Osteocyte (in vitro differentiated cells): ENCODE data around the gene KCMF1. TPM values are rescaled to one million over a fixed set of nuclear protein-coding genes. Genes with fewer than 3 reads are reported as not detected.

ENCODE experiments used
- DNase-seq: peaks from one replicate; pipeline ENCODE4 v3.0.0; 2021; ENCODE audit warnings: mixed read lengths; ENCODE audit not compliant: unreplicated experiment; ENCODE audit errors: extremely low spot score
- H3K27ac Mint-ChIP-seq: one replicate; pipeline ENCODE4 v1.8.0; 2021; ENCODE audit warnings: mild to moderate bottlenecking, mixed read lengths; ENCODE audit not compliant: unreplicated experiment
- H3K27me3 Mint-ChIP-seq: one replicate; pipeline ENCODE4 v1.8.0; 2021; ENCODE audit warnings: mixed read lengths; ENCODE audit not compliant: unreplicated experiment
- H3K36me3 Mint-ChIP-seq: one replicate; pipeline ENCODE4 v1.8.0; 2021; ENCODE audit warnings: mixed read lengths; ENCODE audit not compliant: unreplicated experiment
- H3K4me1 Mint-ChIP-seq: one replicate; pipeline ENCODE4 v1.8.0; 2021; ENCODE audit warnings: mixed read lengths; ENCODE audit not compliant: unreplicated experiment
- H3K4me3 Mint-ChIP-seq: one replicate; pipeline ENCODE4 v1.8.0; 2021; ENCODE audit warnings: mild to moderate bottlenecking, moderate library complexity, mixed read lengths; ENCODE audit not compliant: unreplicated experiment
- H3K9me3 Mint-ChIP-seq: one replicate; pipeline ENCODE4 v1.8.0; 2021; ENCODE audit warnings: mixed read lengths; ENCODE audit not compliant: unreplicated experiment
- total RNA-seq: library from RNA; stranded (reverse); gene quantifications from 2 replicates; pipeline ENCODE4 v1.2.1, GENCODE V29; 2021
- TF ChIP-seq, protein P1 (sequence below): fragments of 200-600 bp; sonication (generic); IDR thresholded peaks from 2 replicates; pipeline ENCODE4 v1.5.0; 2021; ENCODE audit warnings: antibody characterized with exemption, mild to moderate bottlenecking, moderate library complexity

KCMF1 gene
- total RNA-seq, 1 donor from 2014 or later, result 67.2 TPM

DNA sequence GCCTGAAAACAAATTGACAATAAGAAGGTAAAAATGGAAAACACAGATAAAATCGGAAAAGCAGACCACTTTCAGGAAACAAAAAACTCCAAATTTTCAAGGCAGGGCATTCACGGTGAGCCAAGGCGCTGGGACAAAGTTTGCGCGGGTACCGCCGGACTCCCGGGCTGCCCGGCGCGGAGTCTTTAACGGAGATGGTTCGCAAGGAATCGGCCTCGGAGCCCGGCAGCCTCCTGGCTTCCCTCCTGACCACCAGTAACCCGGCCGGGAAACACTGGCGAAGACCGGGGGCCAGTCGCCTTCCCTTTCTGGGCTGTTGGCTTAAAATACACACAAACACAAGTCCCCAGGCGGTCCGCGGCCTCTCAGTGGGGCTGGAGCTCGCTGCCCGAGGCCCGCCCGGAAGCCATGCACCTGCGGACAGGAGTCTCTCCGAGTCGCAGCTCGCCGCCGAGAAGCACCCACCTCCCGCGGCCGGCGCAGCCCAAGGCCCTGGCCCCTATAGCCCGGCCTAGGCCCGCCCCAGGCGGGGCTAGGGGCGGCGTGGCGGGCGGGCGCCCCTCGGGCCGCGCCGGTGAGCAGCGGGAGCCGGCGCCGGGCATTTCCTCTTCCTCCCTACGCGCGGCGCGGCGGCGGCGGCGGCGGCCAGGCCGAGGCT, 622 bp upstream of the KCMF1 start:
- peaks cover 3% of the 10 kb centered on the region for H3K36me3 Mint-ChIP-seq

DNA sequence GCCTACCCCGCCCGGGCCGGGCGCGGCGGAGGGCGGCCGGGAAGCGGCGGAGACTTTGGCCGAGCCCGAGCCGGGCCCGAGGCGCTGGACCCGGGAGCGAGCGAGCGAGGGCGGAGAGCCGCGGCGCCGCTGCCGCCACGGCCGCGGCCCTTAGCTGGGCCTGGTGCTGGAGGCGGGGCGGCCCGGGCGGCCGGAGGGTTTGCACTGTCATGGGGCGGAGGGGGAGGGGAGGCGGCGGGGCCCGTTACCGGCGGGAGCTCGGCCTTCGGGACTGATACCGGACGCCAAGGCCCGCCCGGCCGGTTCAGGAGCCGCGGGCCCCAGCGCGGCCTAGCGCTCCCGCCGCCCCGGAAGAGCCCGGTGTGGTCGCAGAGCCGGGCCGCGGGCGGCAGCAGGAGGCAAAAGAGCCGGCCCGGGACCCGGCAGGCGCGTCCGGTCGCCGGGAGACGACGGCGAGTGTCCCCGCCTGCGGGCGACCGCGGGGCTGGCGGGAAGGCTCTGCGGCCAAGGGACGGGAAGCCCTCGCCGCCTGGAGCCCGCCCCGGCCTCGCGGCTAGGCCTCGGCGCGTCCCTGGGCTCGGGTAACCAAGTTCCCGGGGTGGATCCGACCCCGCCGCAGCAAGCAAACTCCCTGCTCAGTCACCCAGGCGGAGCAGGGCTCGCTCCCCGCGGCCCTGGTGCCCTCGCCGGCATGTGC, 697 bp downstream of the KCMF1 start:
- DNase-seq, result peak; percentile 88
- H3K4me1 Mint-ChIP-seq, result peaks cover 51% of the 10 kb centered on the region
- no peaks in the 10 kb centered on the region for H3K9me3 Mint-ChIP-seq
- TF ChIP-seq, protein P1, sequence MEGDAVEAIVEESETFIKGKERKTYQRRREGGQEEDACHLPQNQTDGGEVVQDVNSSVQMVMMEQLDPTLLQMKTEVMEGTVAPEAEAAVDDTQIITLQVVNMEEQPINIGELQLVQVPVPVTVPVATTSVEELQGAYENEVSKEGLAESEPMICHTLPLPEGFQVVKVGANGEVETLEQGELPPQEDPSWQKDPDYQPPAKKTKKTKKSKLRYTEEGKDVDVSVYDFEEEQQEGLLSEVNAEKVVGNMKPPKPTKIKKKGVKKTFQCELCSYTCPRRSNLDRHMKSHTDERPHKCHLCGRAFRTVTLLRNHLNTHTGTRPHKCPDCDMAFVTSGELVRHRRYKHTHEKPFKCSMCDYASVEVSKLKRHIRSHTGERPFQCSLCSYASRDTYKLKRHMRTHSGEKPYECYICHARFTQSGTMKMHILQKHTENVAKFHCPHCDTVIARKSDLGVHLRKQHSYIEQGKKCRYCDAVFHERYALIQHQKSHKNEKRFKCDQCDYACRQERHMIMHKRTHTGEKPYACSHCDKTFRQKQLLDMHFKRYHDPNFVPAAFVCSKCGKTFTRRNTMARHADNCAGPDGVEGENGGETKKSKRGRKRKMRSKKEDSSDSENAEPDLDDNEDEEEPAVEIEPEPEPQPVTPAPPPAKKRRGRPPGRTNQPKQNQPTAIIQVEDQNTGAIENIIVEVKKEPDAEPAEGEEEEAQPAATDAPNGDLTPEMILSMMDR, result no peak
- no peaks in the 10 kb centered on the region for H3K36me3 Mint-ChIP-seq
- H3K27ac Mint-ChIP-seq, result peak overlapping the region; percentile 95
- no peaks in the 10 kb centered on the region for H3K27me3 Mint-ChIP-seq
- peak overlapping the region; percentile 87 for H3K4me3 Mint-ChIP-seq

More for the DNA sequence above, 622 bp upstream of the KCMF1 start:
- TF ChIP-seq, protein P1, result no peak
- Mint-ChIP-seq H3K4me3 (peak overlapping the region; percentile 91), H3K9me3 (no peaks in the 10 kb centered on the region), H3K4me1 (peaks cover 46% of the 10 kb centered on the region), H3K27me3 (no peaks in the 10 kb centered on the region), H3K27ac (peak overlapping the region; percentile 96)
- DNase-seq, result peak; percentile 89

DNA sequence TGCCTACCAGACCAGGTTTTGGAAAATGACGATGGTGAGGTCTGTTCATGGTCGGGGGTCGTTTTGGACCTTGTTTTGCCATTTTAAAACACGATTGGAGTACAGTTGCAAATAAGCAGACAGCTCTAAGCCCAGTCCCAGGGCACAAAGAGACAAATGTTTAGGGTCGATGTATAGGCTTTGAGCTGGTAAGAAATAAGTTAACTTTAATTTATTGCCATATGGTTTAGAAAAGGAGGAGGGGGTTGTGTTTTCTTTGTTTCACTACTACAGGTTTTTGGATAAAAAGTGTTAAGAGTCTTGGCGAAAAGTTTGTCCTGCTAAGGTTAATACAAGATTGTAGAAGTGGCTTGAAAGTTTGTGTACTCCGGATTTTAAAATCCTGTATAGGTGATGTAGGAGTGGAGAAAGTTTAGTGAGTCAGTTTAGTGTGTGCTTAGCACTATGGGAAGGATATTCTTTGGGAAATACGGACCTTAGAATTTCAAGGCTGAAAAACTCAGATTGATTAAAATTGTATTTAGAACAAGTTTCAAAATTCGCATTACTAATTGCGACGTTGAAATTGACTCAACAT, 1.3 kb downstream of the KCMF1 start:
- Mint-ChIP-seq H3K36me3 (no peaks in the 10 kb centered on the region), H3K9me3 (no peaks in the 10 kb centered on the region), H3K27me3 (no peaks in the 10 kb centered on the region), H3K4me3 (peak overlapping the region; percentile 87), H3K27ac (peak overlapping the region; percentile 95), H3K4me1 (peaks cover 53% of the 10 kb centered on the region)
- TF ChIP-seq, protein P1, result no peak
- DNase-seq, result no peak

DNA sequence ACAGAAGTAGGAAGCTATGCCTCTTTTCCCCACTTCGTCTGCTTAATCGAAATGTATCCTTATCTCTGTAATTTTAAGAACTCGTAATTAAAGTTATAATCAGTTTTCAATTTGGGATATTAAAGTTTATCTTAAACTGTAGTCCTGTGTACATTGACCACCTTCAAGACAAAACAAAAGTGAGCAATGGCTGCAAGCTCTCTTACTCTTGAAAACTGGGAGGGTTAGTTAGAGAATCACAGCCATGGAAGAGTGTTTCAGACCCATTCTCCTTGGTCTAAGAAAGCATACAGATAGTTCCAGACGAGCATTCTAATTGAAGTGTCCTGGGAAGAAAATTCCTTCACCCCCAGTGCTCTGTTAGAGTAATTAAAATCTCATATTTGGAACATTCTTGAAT, 2.0 kb downstream of the KCMF1 start:
- DNase-seq, result no peak
- TF ChIP-seq, protein P1, result no peak
- no peaks in the 10 kb centered on the region for H3K27me3 Mint-ChIP-seq
- peak overlapping the region; percentile 95 for H3K27ac Mint-ChIP-seq
- no peaks in the 10 kb centered on the region for H3K9me3 Mint-ChIP-seq
- H3K4me3 Mint-ChIP-seq, result peak overlapping the region; percentile 87
- peaks cover 52% of the 10 kb centered on the region for H3K4me1 Mint-ChIP-seq
- H3K36me3 Mint-ChIP-seq, result no peaks in the 10 kb centered on the region
